Peyer's patch (tissue), 4 donors: ENCODE results near the gene MACO1.
"Not testable (repeated sequence)": the region's sequence is repeated elsewhere in the genome, so short reads cannot be mapped to it uniquely, and the experiment has no call there.

Experiments
- POLR2A ChIP-seq, 2 donors: fragments of 450-650 bp; IDR thresholded peaks; one replicate each; pipeline ENCODE4 v1.5.1; 2017; ENCODE audit warnings: antibody characterized with exemption in 2 of 2, mild to moderate bottlenecking in 2 of 2, moderate library complexity in 2 of 2
- TF ChIP-seq, protein P1 (sequence below), 6 experiments: fragments of 450-650 bp in 4 of 6; fragments of 200-600 bp in 2 of 6; sonication (generic) in 1 of 6; IDR thresholded peaks; one replicate each; pipeline ENCODE4 v1.5.1; 2017 to 2019; ENCODE audit warnings: antibody characterized with exemption in 6 of 6, mild to moderate bottlenecking in 3 of 6, moderate library complexity in 1 of 6

DNA sequence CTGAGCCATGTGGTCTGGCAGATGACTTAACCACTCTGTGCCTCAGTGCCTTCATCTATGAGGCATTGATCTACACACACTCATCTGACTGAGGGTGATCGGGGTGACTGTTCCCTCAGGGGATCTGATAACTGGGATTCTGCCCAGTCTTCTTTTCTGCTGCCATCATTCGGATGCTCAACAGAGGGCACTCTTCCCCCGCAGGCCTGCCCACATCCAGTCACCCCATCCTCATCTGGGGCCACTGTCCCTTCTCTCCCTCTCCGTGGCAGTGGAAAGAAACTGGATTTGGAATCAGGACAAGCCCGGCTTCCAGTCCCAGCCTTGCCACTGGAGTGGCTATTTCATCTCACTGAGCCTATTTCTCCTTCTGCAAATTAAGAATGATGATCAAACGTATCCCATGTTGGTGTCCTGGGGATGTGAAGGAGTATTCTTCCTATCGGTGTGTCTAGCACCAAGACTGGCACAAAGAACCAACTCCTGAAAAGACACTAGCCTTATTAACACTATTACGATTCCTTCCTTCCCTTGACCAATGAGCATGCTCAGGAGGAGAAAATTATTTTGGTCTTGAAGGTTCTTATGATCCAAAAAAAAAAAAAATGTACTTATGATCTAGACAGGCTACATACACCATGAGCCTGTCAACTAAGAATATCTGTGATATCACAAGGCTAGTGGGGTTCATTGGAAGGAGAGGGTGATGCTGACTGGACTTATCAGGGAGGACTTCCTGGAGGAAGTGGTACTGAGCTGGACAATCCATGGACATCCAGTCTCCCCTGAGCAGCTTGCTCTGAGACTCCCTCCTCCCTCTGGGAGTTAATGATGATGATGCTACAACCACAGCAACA, 27.5 kb upstream of the MACO1 start:
- TF ChIP-seq, protein P1, sequence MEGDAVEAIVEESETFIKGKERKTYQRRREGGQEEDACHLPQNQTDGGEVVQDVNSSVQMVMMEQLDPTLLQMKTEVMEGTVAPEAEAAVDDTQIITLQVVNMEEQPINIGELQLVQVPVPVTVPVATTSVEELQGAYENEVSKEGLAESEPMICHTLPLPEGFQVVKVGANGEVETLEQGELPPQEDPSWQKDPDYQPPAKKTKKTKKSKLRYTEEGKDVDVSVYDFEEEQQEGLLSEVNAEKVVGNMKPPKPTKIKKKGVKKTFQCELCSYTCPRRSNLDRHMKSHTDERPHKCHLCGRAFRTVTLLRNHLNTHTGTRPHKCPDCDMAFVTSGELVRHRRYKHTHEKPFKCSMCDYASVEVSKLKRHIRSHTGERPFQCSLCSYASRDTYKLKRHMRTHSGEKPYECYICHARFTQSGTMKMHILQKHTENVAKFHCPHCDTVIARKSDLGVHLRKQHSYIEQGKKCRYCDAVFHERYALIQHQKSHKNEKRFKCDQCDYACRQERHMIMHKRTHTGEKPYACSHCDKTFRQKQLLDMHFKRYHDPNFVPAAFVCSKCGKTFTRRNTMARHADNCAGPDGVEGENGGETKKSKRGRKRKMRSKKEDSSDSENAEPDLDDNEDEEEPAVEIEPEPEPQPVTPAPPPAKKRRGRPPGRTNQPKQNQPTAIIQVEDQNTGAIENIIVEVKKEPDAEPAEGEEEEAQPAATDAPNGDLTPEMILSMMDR (IDR thresholded peaks at IDR 0.05), result peak in 1 of 6 experiments; percentile 35
- TF ChIP-seq POLR2A (IDR thresholded peaks at IDR 0.05), result not testable (repeated sequence)
